Astrocyte of the spinal cord (primary cell): ENCODE results near the gene TAF1.
A peak's percentile ranks its signal among the peaks of the same experiment; 100 is the strongest.
"Not testable (repeated sequence)": the region's sequence is repeated elsewhere in the genome, so short reads cannot be mapped to it uniquely, and the experiment has no call there.

ENCODE experiments used
- DNase-seq: peaks from one replicate; pipeline ENCODE4 v3.0.0; 2011; ENCODE audit warnings: low read depth, low spot score
- H3K4me3 ChIP-seq: 2 replicates; pipeline ENCODE4 v1.5.1; 2011; ENCODE audit warnings: low read depth, mild to moderate bottlenecking, low read length, moderate library complexity
- CTCF ChIP-seq: IDR thresholded peaks from 2 replicates; pipeline ENCODE4 v1.5.1; 2012; ENCODE audit warnings: low read depth, mild to moderate bottlenecking, low read length, inconsistent platforms
- in situ Hi-C: cut with HindIII; loops from 2 replicates; pipeline ENCODE4 v1.10.0; 2017; ENCODE audit warnings: low sequenced_read_pairs

Gene TAF1

GRCh38 chrX:71489540-71489939 is 123.4 kb downstream of the TAF1 start:
- no peak overlapping the region for H3K4me3 ChIP-seq
- DNase-seq = no peak
- in situ Hi-C loops = no loop called here
- no peak for TF ChIP-seq CTCF

GRCh38 chrX:71492231-71493065 is 126.3 kb downstream of the TAF1 start:
- in situ Hi-C loops = no loop called here
- TF ChIP-seq CTCF = no peak
- peak; percentile 41 for DNase-seq

GRCh38 chrX:71493111-71493613 is 127.0 kb downstream of the TAF1 start:
- TF ChIP-seq CTCF = no peak
- no peak for DNase-seq
- H3K4me3 ChIP-seq = no peak overlapping the region
- in situ Hi-C loops = no loop called here

More at GRCh38 chrX:71492231-71493065, 126.3 kb downstream of the TAF1 start:
- H3K4me3 ChIP-seq = peak overlapping the region; percentile 40

GRCh38 chrX:71495979-71496378 is 129.8 kb downstream of the TAF1 start:
- in situ Hi-C loops, DNase-seq, H3K4me3 ChIP-seq: not testable (repeated sequence)

- in situ Hi-C loops = no loop called here
- DNase-seq = no peak
- TF ChIP-seq CTCF = no peak
- no peak overlapping the region for H3K4me3 ChIP-seq
These were observed 130.3 kb downstream of the TAF1 start for GRCh38 chrX:71496476-71496875.

GRCh38 chrX:71502080-71502479 is 135.9 kb downstream of the TAF1 start:
- in situ Hi-C loops, H3K4me3 ChIP-seq, DNase-seq: not testable (repeated sequence)

- no peak for TF ChIP-seq CTCF
- DNase-seq = no peak
- in situ Hi-C loops = no loop called here
- H3K4me3 ChIP-seq = no peak overlapping the region
These were observed 138.2 kb downstream of the TAF1 start for GRCh38 chrX:71504346-71504745.

GRCh38 chrX:71509289-71509688 is 143.1 kb downstream of the TAF1 start:
- no peak for DNase-seq
- in situ Hi-C loops = no loop called here
- no peak overlapping the region for H3K4me3 ChIP-seq
- TF ChIP-seq CTCF = no peak
